Left lung (tissue), 10 donors: ENCODE measurements around the gene CD93. TPM values are rescaled to one million over a fixed set of nuclear protein-coding genes. Genes with fewer than 3 reads are reported as not detected.

ENCODE experiments used
- ATAC-seq: fragments of 200-7000 bp; cut with Tn5 transposase; one replicate; pipeline ENCODE4 v1.9.1; 2020; ENCODE audit warnings: moderate library complexity
- DNase-seq, 4 donors: peaks; one replicate each; pipeline ENCODE4 v3.0.0-alpha.2; 2013 to 2020
- H3K27ac ChIP-seq, 2 donors: fragments of 200-600 bp; sonication (generic) in 1 of 2; one replicate each; pipeline versions ENCODE4 v1.5.0 to v1.8.0; 2020 to 2021
- H3K27me3 ChIP-seq, 2 donors: fragments of 200-600 bp; sonication (generic) in 1 of 2; one replicate each; pipeline versions ENCODE4 v1.5.0 to v1.8.0; 2020 to 2021
- H3K36me3 ChIP-seq, 2 donors: fragments of 200-600 bp; sonication (generic) in 1 of 2; one replicate each; pipeline versions ENCODE4 v1.5.0 to v1.8.0; 2020 to 2021
- H3K4me1 ChIP-seq, 2 donors: fragments of 200-600 bp; one replicate each; pipeline ENCODE4 v1.8.0; 2021
- H3K4me3 ChIP-seq, 2 donors: fragments of 200-600 bp; sonication (generic) in 1 of 2; one replicate each; pipeline versions ENCODE4 v1.5.0 to v1.8.0; 2020 to 2021; ENCODE audit warnings: mild to moderate bottlenecking in 1 of 2
- H3K9me3 ChIP-seq, 2 donors: fragments of 200-600 bp; sonication (generic) in 1 of 2; one replicate each; pipeline versions ENCODE4 v1.5.0 to v1.8.0; 2020 to 2021
- intact Hi-C, 2 donors: fragments of 100-400 bp; cut with DNase I; formaldehyde crosslinking; loops; one replicate each; pipeline versions ENCODE4 v1.11.2 to v1.14.2; 2022
- polyA plus RNA-seq, 6 donors: library from polyadenylated mRNA; unstranded; fragments of 120-200 nt; gene quantifications; one replicate each; pipeline ENCODE4 v1.2.1, GENCODE V29; 2013; ENCODE audit not compliant: insufficient read length in 6 of 6
- total RNA-seq, 2 donors: library from RNA; stranded (reverse); fragmentation: NEBNext Ultra II Directional; extraction: Animal tissue kit (Norgen Biotek cat#: 25700); gene quantifications; one replicate each; pipeline ENCODE4 v1.2.1, GENCODE V29; 2021
- TF ChIP-seq, protein P1 (sequence below), 2 donors: fragments of 200-600 bp; sonication (generic) in 1 of 2; IDR thresholded peaks; one replicate each; pipeline versions ENCODE4 v1.5.0 to v1.8.0; 2021; ENCODE audit warnings: antibody characterized with exemption in 2 of 2
- donor health status: DM: no; HTN: yes; CAD: no.
- donor health status: DM: no; HTN: no; CAD: no.

CD93 gene
- total and polyA plus RNA-seq, 8 donors: 71.2 to 221 (median 180) TPM

DNA sequence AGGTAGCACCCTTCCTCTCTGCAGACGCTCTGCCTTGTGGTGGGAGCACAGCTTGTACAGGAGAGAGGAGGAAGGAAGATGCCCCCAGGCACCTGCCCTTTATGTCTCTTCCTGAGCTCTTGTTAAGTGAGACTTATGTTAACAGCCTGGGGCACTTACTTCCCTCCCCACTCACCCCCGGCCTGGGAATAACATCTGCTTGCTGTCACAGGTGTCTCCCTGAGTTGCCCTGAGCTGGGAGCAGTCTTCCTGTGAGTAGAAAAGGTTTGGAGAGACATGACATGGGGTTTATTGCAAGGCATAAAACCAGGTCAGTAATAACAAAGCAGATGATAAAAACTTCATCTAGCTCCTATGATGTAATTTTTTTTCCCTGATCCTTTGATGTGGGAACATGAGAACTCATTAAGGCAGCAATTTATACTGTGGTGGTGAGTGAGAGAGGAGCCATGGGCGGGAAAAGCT is 49.1 kb downstream of the CD93 start:
- DNase-seq (no peak), ATAC-seq (no peak)
- Histone ChIP-seq H3K4me1 (peaks cover 0 to 14% of the 10 kb centered on the region in 2 donors), H3K27me3 (peaks cover 18 to 56% of the 10 kb centered on the region in 2 donors), H3K9me3 (no peaks in the 10 kb centered on the region), H3K4me3 (no peak overlapping the region), H3K27ac (no peak overlapping the region), H3K36me3 (no peaks in the 10 kb centered on the region)
- intact Hi-C loops: no loop called here
- TF ChIP-seq, protein P1, sequence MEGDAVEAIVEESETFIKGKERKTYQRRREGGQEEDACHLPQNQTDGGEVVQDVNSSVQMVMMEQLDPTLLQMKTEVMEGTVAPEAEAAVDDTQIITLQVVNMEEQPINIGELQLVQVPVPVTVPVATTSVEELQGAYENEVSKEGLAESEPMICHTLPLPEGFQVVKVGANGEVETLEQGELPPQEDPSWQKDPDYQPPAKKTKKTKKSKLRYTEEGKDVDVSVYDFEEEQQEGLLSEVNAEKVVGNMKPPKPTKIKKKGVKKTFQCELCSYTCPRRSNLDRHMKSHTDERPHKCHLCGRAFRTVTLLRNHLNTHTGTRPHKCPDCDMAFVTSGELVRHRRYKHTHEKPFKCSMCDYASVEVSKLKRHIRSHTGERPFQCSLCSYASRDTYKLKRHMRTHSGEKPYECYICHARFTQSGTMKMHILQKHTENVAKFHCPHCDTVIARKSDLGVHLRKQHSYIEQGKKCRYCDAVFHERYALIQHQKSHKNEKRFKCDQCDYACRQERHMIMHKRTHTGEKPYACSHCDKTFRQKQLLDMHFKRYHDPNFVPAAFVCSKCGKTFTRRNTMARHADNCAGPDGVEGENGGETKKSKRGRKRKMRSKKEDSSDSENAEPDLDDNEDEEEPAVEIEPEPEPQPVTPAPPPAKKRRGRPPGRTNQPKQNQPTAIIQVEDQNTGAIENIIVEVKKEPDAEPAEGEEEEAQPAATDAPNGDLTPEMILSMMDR (IDR thresholded peaks at IDR 0.05): no peak

DNA sequence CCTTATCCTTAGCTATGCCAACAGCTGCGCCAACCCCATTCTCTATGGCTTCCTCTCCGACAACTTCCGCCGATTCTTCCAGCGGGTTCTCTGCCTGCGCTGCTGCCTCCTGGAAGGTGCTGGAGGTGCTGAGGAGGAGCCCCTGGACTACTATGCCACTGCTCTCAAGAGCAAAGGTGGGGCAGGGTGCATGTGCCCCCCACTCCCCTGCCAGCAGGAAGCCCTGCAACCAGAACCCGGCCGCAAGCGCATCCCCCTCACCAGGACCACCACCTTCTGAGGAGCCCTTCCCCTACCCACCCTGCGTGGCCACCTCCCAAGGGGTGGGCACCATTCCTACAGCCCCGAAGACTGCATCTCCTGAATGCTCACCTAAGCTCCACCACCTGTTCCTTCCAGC is 49.8 kb downstream of the CD93 start:
- Histone ChIP-seq H3K36me3 (no peaks in the 10 kb centered on the region), H3K4me1 (peaks cover 0 to 12% of the 10 kb centered on the region in 2 donors), H3K4me3 (no peak overlapping the region), H3K27me3 (peaks cover 18 to 56% of the 10 kb centered on the region in 2 donors), H3K27ac (no peak overlapping the region), H3K9me3 (no peaks in the 10 kb centered on the region)
- intact Hi-C loops: no loop called here
- ATAC-seq: no peak
- TF ChIP-seq, protein P1 (IDR thresholded peaks at IDR 0.05): no peak
- DNase-seq: no peak

DNA sequence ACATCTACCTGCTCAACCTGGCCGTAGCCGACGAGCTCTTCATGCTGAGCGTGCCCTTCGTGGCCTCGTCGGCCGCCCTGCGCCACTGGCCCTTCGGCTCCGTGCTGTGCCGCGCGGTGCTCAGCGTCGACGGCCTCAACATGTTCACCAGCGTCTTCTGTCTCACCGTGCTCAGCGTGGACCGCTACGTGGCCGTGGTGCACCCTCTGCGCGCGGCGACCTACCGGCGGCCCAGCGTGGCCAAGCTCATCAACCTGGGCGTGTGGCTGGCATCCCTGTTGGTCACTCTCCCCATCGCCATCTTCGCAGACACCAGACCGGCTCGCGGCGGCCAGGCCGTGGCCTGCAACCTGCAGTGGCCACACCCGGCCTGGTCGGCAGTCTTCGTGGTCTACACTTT is 50.4 kb downstream of the CD93 start:
- Histone ChIP-seq H3K27me3 (peaks cover 18 to 55% of the 10 kb centered on the region in 2 donors), H3K4me3 (no peak overlapping the region), H3K27ac (no peak overlapping the region), H3K4me1 (peaks cover 0 to 12% of the 10 kb centered on the region in 2 donors), H3K9me3 (no peaks in the 10 kb centered on the region), H3K36me3 (no peaks in the 10 kb centered on the region)
- DNase-seq: no peak
- intact Hi-C loops: no loop called here
- TF ChIP-seq, protein P1 (IDR thresholded peaks at IDR 0.05): no peak
- no peak for ATAC-seq

DNA sequence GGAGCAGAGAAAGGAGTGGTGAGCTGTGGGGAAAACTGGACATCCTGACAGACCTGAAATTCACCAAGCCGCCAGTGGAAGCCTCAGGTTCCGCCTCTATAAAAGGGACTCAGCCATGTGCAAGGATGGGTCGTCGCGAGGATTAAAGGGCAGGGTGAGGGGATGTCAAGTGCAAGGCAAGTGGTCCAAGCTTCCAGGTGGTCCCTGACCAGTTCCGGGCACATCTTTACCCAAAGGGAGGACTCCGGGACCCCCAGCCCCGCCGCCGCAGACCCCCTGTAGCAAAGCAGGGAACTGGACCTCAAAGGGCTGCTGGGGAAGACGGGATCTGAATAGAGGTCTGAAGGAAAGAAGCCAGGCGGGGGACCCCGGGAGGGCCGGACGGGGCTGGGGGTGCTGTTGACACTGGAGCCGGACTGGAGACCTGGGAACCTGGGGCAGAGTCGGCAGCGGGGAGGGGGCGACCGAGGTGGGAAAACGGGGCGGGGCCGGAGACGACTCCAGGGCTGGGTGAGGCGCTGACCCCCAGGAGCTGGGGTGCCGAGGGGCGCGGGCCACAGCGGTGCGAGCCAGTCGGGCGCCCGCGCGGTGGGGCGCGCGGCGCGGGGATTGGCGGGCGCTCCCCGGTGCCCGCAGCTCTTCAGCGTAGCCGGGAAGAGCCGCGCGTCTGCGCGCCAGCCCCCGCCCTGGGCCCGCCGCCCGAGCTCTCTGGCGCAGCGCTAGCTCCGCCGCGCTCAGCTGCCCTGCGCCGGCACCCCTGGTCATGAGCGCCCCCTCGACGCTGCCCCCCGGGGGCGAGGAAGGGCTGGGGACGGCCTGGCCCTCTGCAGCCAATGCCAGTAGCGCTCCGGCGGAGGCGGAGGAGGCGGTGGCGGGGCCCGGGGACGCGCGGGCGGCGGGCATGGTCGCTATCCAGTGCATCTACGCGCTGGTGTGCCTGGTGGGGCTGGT is 51.1 kb downstream of the CD93 start, which contains the start of gene SSTR4:
Gene SSTR4 (plus strand): TSS at position 592 of the 951 bp plus-strand sequence. CDS start 172 bp downstream, at position 764.
- TF ChIP-seq, protein P1 (IDR thresholded peaks at IDR 0.05): no peak
- Histone ChIP-seq H3K4me1 (peaks cover 0 to 12% of the 10 kb centered on the region in 2 donors), H3K27ac (no peak within 1 kb of the TSS), H3K4me3 (no peak within 1 kb of the TSS), H3K36me3 (no peaks in the 10 kb centered on the region), H3K9me3 (no peaks in the 10 kb centered on the region), H3K27me3 (peaks cover 18 to 48% of the 10 kb centered on the region in 2 donors)
- ATAC-seq: peak; percentile 35
- intact Hi-C loops: no loop called here
- DNase-seq: no peak

DNA sequence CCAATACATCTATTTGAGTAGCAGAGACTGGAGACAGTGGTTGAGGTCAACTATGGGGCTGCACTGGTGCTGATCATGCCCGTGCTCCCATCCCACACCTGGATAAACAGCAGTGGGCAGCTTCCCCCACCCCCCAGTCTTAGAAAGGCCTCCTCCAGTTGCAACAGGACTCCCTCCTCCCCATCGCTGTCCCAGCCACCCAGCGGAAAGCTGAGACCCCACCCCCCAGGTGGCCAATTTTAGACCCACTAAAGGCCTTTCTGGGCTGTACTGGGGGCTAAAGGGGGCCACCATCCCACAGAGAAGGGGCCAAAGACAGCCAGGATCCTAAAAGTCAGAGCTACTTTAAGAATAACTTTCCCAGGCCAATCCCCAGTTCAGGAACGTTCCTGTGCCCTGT is 52.2 kb downstream of the CD93 start:
- TF ChIP-seq, protein P1 (IDR thresholded peaks at IDR 0.05): no peak
- Histone ChIP-seq H3K36me3 (no peaks in the 10 kb centered on the region), H3K27me3 (peaks cover 18 to 45% of the 10 kb centered on the region in 2 donors), H3K4me1 (peaks cover 0 to 18% of the 10 kb centered on the region in 2 donors), H3K4me3 (no peak overlapping the region), H3K27ac (no peak overlapping the region), H3K9me3 (no peaks in the 10 kb centered on the region)
- intact Hi-C loops: no loop called here
- no peak for ATAC-seq
- no peak for DNase-seq
